Measurements from ENCODE around the gene ACCS. TPM values are rescaled to one million over a fixed set of nuclear protein-coding genes. Genes with fewer than 3 reads are reported as not detected.

The ACCS gene
- 116 and 149 TPM in 2 replicates for total RNA-seq (2011; cell fraction: chromatin; rRNA removed; ENCODE audit: low replicate concordance)
- total RNA-seq (2011; cell fraction: nucleolus; rRNA removed): 94.2 and 109 TPM in 2 replicates
- total RNA-seq (2011; cell fraction: nucleoplasm; rRNA removed): 129 and 171 TPM in 2 replicates
- total RNA-seq (2014; rRNA removed): 14.8 and 16.3 TPM in 2 replicates
- total RNA-seq (2014; rRNA removed; fragmentation: Illumina TruSeq; extraction: Trizol): 11.3 and 11.8 TPM in 2 replicates
- 10.1 and 10.7 TPM in 2 replicates for total RNA-seq (2015; rRNA removed; fragmentation: Illumina TruSeq; extraction: Trizol)
- 19.5 and 21.1 TPM in 2 replicates for total RNA-seq (2021)
- 19.8 and 27.9 TPM in 2 replicates for polyA plus RNA-seq (2011; rRNA removed)
- 6.9 and 15.3 TPM in 2 replicates for polyA plus RNA-seq (2011; cell fraction: cytosol; rRNA removed)
- polyA plus RNA-seq (2011; cell fraction: nucleus; rRNA removed): 251 and 266 TPM in 2 replicates
- 19.7 and 69.3 TPM in 2 replicates for polyA plus RNA-seq (2012)
- polyA plus RNA-seq (2014; fragmentation: Illumina TruSeq; extraction: Trizol): 18.0 and 20.2 TPM in 2 replicates
- 1 to 10 TPM; 4.2 to 6.3 TPM for polyA plus RNA-seq (2014; fragmentation: Nextera tagmentation; extraction: Ambion mirVana)
- polyA plus RNA-seq (2014; rRNA removed): 25.9 and 29.9 TPM in 2 replicates
- polyA minus RNA-seq (2011; rRNA and poly(A)+ RNA removed): 9.4 and 10.8 TPM in 2 replicates
- polyA minus RNA-seq (2011; cell fraction: cytosol; rRNA and poly(A)+ RNA removed): 4.3 and 4.6 TPM in 2 replicates
- 30.2 and 44.4 TPM in 2 replicates for polyA minus RNA-seq (2011; cell fraction: nucleus; rRNA and poly(A)+ RNA removed)
- Bru-seq, nascent RNA: percentile 72 among the genes with signal in this experiment
- BruChase-seq, experiment 1, labeled RNA remaining after a 2-hour chase: percentile 69 among the genes with signal in this experiment
- BruChase-seq, experiment 2, labeled RNA remaining after a 6-hour chase: percentile 67 among the genes with signal in this experiment
- long read RNA-seq, experiment 1, partial matches to known transcripts: 3 of 10 reads
- long read RNA-seq, experiment 1, other reads (novel, unspliced or antisense): 4 of 10 reads
- long read RNA-seq, experiment 2, partial matches to known transcripts: 2 of 7 reads
- long read RNA-seq, experiment 2, other reads (novel, unspliced or antisense): 1 of 7 reads
- long read RNA-seq, experiment 3, partial matches to known transcripts: 0 of 2 reads
- long read RNA-seq, experiment 3, other reads (novel, unspliced or antisense): 1 of 2 reads

GRCh38 chr11:44065841-44066731 lies at the start of gene ACCS:
Gene ACCS, plus strand, starts transcription at chr11:44066270. Its CDS starts 1,358 bp downstream, at chr11:44067628.
- 7% methylated on average over 44 of the region's 70 CpGs for WGBS (ENCODE audit: insufficient coverage, low coverage, missing lambda C conversion rate)
- intact Hi-C loops (cut with micrococcal nuclease): loop anchor here (10.0 kb wide), 1 partner anchor 121 kb away; the partner anchor contains the start of gene C11orf96
- H3K79me2 ChIP-seq (ENCODE audit: control insufficient read depth, insufficient read depth, low read length): peaks cover 16% of the 10 kb centered on the region; the same call in 2 of the 3 replicates
- FAIRE-seq: peak; percentile 75
- no TSS peak for BruUV-seq (replicated peaks)
- peak within 1 kb of the TSS; percentile 55 for H3K4me3 ChIP-seq
- H3K27ac ChIP-seq (ENCODE audit: extremely low read depth, low read depth, low read length): peak within 1 kb of the TSS; percentile 72
- H3K27me3 ChIP-seq (ENCODE audit: control insufficient read depth in 2 of 2, insufficient read depth in 2 of 2, low read length in 2 of 2): no peaks in the 10 kb centered on the region
- peaks cover 10 to 20% of the 10 kb centered on the region in 2 experiments; a peak in 4 of 5 replicates for H3K4me1 ChIP-seq (replicated peaks in 1 of 2; ENCODE audit: control insufficient read depth in 2 of 2, insufficient read depth in 2 of 2, low read length in 2 of 2)
- in situ Hi-C loops (cut with MboI): no loop called here
- peak within 1 kb of the TSS; percentile 72 to 94 for H3K9ac ChIP-seq (ENCODE audit: insufficient read depth in 1 of 2, low read depth in 2 of 2, low read length in 2 of 2)
- peak within 1 kb of the TSS; percentile 83 for H2AFZ ChIP-seq (ENCODE audit: low read depth, low read length)
- POLR2A ChIA-PET: interaction anchor here (0.6 to 0.9 kb wide), 2 partner anchors 18 to 1815 kb away, joined by 3 read pairs; partner anchors contain the start of gene ACCSL
- H3K9me3 ChIP-seq (replicated peaks; ENCODE audit: control insufficient read depth, insufficient read depth, low read depth, low read length): no peaks in the 10 kb centered on the region
- peaks cover 20% of the 10 kb centered on the region for H3K36me3 ChIP-seq (ENCODE audit: control insufficient read depth, insufficient read depth, low read length)
- peak; percentile 89 to 95 (median 90) for DNase-seq (ENCODE audit: extremely low read depth in 1 of 4, low spot score in 3 of 4)
- H3K9me1 ChIP-seq (ENCODE audit: control insufficient read depth, insufficient read depth, low read length): no peaks in the 10 kb centered on the region
- ATAC-seq: peak; percentile 97
- CTCF ChIA-PET (ENCODE audit: low intra/inter-chr PET ratio): interaction anchor here (0.6 kb wide), 1 partner anchor 22 kb away, joined by 3 read pairs; no protein-coding TSS in a partner anchor
- no peaks in the 10 kb centered on the region for H4K20me1 ChIP-seq (replicated peaks; ENCODE audit: control insufficient read depth, insufficient read depth, low read length)
- peak within 1 kb of the TSS; percentile 82 for H3K4me2 ChIP-seq (ENCODE audit: insufficient read depth, low read length)
- no peak for TF ChIP-seq E2F8 (IDR thresholded peaks at IDR 0.05; ENCODE audit: low read depth, partially characterized antibody)
- TF ChIP-seq TEAD4 (IDR thresholded peaks at IDR 0.05; ENCODE audit: low read length): no peak
- no peak for TF ChIP-seq TEAD4 (CRISPR knock-in tag; IDR thresholded peaks at IDR 0.05; ENCODE audit: borderline replicate concordance)
- no peak for TF ChIP-seq ZHX1 (conservative IDR thresholded peaks at IDR 0.05; ENCODE audit: low read length)
- peak; percentile 84 for TF ChIP-seq GATAD2B (IDR thresholded peaks at IDR 0.05; ENCODE audit: borderline replicate concordance)
- TF ChIP-seq SRSF9 (IDR thresholded peaks at IDR 0.05; ENCODE audit: borderline replicate concordance, low read depth, low read length): no peak
- TF ChIP-seq JUN (IDR thresholded peaks at IDR 0.05; ENCODE audit: borderline replicate concordance, low read depth, low read length): 0 out of 2 replicates have a peak, but pooled peaks have one; percentile 37
- TF ChIP-seq JUN (CRISPR knock-in tag; IDR thresholded peaks at IDR 0.05; ENCODE audit: borderline replicate concordance): peak; percentile 87; the same call in 1 of the 2 replicates
- no peak for TF ChIP-seq ASH1L (IDR thresholded peaks at IDR 0.05; ENCODE audit: borderline replicate concordance, low read depth, partially characterized antibody)
- TF ChIP-seq SPI1 (IDR thresholded peaks at IDR 0.05; ENCODE audit: borderline replicate concordance, low read depth, low read length): peak; percentile 86
